ENCODE measurements around the gene MCUR1. TPM values are rescaled to one million over a fixed set of nuclear protein-coding genes. Genes with fewer than 3 reads are reported as not detected.

The MCUR1 gene
- total and polyA plus RNA-seq, 2 of the 13 experiments (the other 11 are each of a cell fraction or from before 2014, with no cell fraction given) = 8.0 to 29.6 TPM

DNA sequence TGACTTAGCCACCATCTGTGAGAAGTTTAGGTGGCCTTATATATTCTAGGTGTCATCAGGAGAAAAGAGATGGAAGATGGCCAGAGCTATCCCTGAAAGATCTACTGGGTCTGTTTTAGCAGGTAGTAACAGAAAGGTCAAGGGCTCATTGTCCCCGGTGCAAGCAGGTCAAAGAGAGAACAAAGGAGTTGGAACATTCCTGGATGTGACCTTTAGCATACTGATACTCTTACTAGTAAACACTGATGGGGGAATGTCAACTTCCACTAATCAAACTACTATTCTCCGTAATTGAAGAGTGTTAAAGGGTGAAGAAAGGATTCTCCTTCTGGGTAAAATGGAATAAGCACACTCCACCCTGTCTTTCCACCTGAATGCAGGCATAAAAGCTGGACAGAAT is 4.0 kb upstream of the MCUR1 start (continued):
- TF ChIP-seq MED8 (CRISPR knock-in tag; IDR thresholded peaks at IDR 0.05; ENCODE audit: insufficient replicate concordance) (no peak), MZF1 (CRISPR knock-in tag; IDR thresholded peaks at IDR 0.05; ENCODE audit: borderline replicate concordance) (no peak), HDAC6 (IDR thresholded peaks at IDR 0.05; ENCODE audit: low read depth, low read length) (no peak), SALL1 (CRISPR knock-in tag; IDR thresholded peaks at IDR 0.05) (peak; percentile 33; the same call in 1 of the 2 replicates), HMG20A (CRISPR knock-in tag; IDR thresholded peaks at IDR 0.05; ENCODE audit: borderline replicate concordance) (peak; percentile 54), CENPT (CRISPR knock-in tag; IDR thresholded peaks at IDR 0.05; ENCODE audit: low read depth) (no peak), ZC3H13 (CRISPR knock-in tag; IDR thresholded peaks at IDR 0.05) (no peak), PPARG (CRISPR knock-in tag; conservative IDR thresholded peaks at IDR 0.05) (peak; percentile 93), ZNF883 (CRISPR knock-in tag; IDR thresholded peaks at IDR 0.05; ENCODE audit: not compliant biosample characterization) (no peak), SRY (CRISPR knock-in tag; IDR thresholded peaks at IDR 0.05) (no peak), SRSF9 (IDR thresholded peaks at IDR 0.05; ENCODE audit: borderline replicate concordance, insufficient read depth, low read depth, low read length, poor library complexity, severe bottlenecking) (no peak), ZNF350 (CRISPR knock-in tag; IDR thresholded peaks at IDR 0.05; ENCODE audit: borderline replicate concordance, low read depth) (no peak), HNRNPK (IDR thresholded peaks at IDR 0.05; ENCODE audit: low read depth, low read length, poor library complexity, severe bottlenecking) (no peak), ZNF670 (CRISPR knock-in tag; IDR thresholded peaks at IDR 0.05; ENCODE audit: borderline replicate concordance) (no peak), ZBTB3 (CRISPR knock-in tag; IDR thresholded peaks at IDR 0.05; ENCODE audit: borderline replicate concordance, low read depth) (no peak), ETV5 (CRISPR knock-in tag; IDR thresholded peaks at IDR 0.05; ENCODE audit: borderline replicate concordance) (peak; percentile 40; the same call in 1 of the 2 replicates)
- TF ChIP-seq, protein P1, sequence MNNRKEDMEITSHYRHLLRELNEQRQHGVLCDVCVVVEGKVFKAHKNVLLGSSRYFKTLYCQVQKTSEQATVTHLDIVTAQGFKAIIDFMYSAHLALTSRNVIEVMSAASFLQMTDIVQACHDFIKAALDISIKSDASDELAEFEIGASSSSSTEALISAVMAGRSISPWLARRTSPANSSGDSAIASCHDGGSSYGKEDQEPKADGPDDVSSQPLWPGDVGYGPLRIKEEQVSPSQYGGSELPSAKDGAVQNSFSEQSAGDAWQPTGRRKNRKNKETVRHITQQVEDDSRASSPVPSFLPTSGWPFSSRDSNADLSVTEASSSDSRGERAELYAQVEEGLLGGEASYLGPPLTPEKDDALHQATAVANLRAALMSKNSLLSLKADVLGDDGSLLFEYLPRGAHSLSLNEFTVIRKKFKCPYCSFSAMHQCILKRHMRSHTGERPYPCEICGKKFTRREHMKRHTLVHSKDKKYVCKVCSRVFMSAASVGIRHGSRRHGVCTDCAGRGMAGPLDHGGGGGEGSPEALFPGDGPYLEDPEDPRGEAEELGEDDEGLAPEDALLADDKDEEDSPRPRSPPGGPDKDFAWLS (CRISPR knock-in tag; IDR thresholded peaks at IDR 0.05; ENCODE audit: borderline replicate concordance) = no peak
- TF ChIP-seq, protein P2, sequence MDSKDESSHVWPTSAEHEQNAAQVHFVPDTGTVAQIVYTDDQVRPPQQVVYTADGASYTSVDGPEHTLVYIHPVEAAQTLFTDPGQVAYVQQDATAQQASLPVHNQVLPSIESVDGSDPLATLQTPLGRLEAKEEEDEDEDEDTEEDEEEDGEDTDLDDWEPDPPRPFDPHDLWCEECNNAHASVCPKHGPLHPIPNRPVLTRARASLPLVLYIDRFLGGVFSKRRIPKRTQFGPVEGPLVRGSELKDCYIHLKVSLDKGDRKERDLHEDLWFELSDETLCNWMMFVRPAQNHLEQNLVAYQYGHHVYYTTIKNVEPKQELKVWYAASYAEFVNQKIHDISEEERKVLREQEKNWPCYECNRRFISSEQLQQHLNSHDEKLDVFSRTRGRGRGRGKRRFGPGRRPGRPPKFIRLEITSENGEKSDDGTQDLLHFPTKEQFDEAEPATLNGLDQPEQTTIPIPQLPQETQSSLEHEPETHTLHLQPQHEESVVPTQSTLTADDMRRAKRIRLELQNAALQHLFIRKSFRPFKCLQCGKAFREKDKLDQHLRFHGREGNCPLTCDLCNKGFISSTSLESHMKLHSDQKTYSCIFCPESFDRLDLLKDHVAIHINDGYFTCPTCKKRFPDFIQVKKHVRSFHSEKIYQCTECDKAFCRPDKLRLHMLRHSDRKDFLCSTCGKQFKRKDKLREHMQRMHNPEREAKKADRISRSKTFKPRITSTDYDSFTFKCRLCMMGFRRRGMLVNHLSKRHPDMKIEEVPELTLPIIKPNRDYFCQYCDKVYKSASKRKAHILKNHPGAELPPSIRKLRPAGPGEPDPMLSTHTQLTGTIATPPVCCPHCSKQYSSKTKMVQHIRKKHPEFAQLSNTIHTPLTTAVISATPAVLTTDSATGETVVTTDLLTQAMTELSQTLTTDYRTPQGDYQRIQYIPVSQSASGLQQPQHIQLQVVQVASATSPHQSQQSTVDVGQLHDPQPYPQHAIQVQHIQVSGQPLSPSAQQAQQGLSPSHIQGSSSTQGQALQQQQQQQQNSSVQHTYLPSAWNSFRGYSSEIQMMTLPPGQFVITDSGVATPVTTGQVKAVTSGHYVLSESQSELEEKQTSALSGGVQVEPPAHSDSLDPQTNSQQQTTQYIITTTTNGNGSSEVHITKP (CRISPR knock-in tag; IDR thresholded peaks at IDR 0.05; ENCODE audit: low read depth) = 0 out of 2 replicates have a peak, but pooled peaks have one; percentile 30
- TF ChIP-seq, protein P3, sequence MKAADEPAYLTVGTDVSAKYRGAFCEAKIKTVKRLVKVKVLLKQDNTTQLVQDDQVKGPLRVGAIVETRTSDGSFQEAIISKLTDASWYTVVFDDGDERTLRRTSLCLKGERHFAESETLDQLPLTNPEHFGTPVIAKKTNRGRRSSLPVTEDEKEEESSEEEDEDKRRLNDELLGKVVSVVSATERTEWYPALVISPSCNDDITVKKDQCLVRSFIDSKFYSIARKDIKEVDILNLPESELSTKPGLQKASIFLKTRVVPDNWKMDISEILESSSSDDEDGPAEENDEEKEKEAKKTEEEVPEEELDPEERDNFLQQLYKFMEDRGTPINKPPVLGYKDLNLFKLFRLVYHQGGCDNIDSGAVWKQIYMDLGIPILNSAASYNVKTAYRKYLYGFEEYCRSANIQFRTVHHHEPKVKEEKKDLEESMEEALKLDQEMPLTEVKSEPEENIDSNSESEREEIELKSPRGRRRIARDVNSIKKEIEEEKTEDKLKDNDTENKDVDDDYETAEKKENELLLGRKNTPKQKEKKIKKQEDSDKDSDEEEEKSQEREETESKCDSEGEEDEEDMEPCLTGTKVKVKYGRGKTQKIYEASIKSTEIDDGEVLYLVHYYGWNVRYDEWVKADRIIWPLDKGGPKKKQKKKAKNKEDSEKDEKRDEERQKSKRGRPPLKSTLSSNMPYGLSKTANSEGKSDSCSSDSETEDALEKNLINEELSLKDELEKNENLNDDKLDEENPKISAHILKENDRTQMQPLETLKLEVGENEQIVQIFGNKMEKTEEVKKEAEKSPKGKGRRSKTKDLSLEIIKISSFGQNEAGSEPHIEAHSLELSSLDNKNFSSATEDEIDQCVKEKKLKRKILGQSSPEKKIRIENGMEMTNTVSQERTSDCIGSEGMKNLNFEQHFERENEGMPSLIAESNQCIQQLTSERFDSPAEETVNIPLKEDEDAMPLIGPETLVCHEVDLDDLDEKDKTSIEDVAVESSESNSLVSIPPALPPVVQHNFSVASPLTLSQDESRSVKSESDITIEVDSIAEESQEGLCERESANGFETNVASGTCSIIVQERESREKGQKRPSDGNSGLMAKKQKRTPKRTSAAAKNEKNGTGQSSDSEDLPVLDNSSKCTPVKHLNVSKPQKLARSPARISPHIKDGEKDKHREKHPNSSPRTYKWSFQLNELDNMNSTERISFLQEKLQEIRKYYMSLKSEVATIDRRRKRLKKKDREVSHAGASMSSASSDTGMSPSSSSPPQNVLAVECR (CRISPR knock-in tag; IDR thresholded peaks at IDR 0.05; ENCODE audit: borderline replicate concordance) = no peak

All from HepG2 (cell line).